NT2/D1 (cell line): ENCODE results near the gene DENND6B.

ENCODE experiments used
- SUZ12 ChIP-seq: IDR thresholded peaks from 2 replicates; pipeline ENCODE4 v1.6.1; 2011; ENCODE audit not compliant: insufficient read length, insufficient read depth; ENCODE audit errors: extremely low read depth
- YY1 ChIP-seq: IDR thresholded peaks from 2 replicates; pipeline ENCODE4 v1.6.1; 2011; ENCODE audit not compliant: insufficient read length, insufficient read depth
- ZNF274 ChIP-seq: IDR thresholded peaks from 2 replicates; pipeline ENCODE4 v1.6.1; 2011; ENCODE audit warnings: mild to moderate bottlenecking, low read depth, low read length

DNA sequence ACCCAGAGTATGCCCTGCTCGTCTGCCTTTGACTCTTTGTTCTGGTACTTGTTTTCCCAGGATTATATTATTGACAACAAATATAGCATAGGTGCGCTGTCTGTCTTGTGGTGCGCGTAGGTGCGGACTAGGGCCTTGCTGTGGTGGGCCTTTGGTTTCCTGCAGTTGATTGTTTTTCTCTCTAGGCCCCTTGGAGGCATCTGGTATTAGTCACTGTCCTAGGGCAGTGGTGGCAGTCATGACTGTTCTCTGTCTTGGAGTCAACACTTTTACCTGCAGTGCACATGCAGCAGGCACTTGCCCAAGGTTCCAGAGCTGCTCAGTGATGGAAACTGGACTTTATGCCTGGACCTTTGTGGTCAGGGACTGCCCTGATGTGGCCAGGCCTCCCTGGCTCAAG, 34.9 kb upstream of the DENND6B start:
- no peak for TF ChIP-seq ZNF274
- TF ChIP-seq YY1, result no peak
- no peak for TF ChIP-seq SUZ12
